Heart right ventricle (tissue), 16 donors: Measurements from ENCODE around the gene CCDC198. TPM values are rescaled to one million over a fixed set of nuclear protein-coding genes. Genes with fewer than 3 reads are reported as not detected.
A peak's percentile ranks its signal among the peaks of the same experiment; 100 is the strongest.

Experiments
- ATAC-seq, 8 donors: fragments of 200-7000 bp; cut with Tn5 transposase; one replicate each; pipeline ENCODE4 v1.9.1; 2020; ENCODE audit warnings: mild to moderate bottlenecking in 8 of 8, moderate library complexity in 8 of 8, moderate number of reproducible peaks in 1 of 8
- DNase-seq, 2 donors: peaks; one replicate each; pipeline ENCODE4 v3.0.0-alpha.2; 2020
- H3K27ac ChIP-seq, 10 donors: fragments of 200-600 bp; sonication (generic) in 2 of 10; one replicate each; pipeline versions ENCODE4 v1.5.0 to v1.8.0; 2020 to 2022; ENCODE audit warnings: mild to moderate bottlenecking in 3 of 10
- H3K27me3 ChIP-seq, 7 donors: fragments of 200-600 bp; one replicate each; pipeline ENCODE4 v1.8.0; 2021 to 2022; ENCODE audit warnings: mild to moderate bottlenecking in 2 of 7
- H3K36me3 ChIP-seq, 9 donors: fragments of 200-600 bp; sonication (generic) in 1 of 9; one replicate each; pipeline versions ENCODE4 v1.5.0 to v1.8.0; 2020 to 2022; ENCODE audit warnings: mild to moderate bottlenecking in 2 of 9
- H3K4me1 ChIP-seq, 9 donors: fragments of 200-600 bp; sonication (generic) in 1 of 9; one replicate each; pipeline versions ENCODE4 v1.5.0 to v1.8.0; 2020 to 2022; ENCODE audit warnings: mild to moderate bottlenecking in 4 of 9
- H3K4me3 ChIP-seq, 10 donors: fragments of 200-600 bp; sonication (generic) in 2 of 10; one replicate each; pipeline versions ENCODE4 v1.5.0 to v1.8.0; 2020 to 2022; ENCODE audit warnings: mild to moderate bottlenecking in 7 of 10, moderate library complexity in 2 of 10
- H3K9me3 ChIP-seq, 11 donors: fragments of 200-600 bp in 10 of 11; sonication (generic) in 2 of 11; one replicate each; pipeline versions ENCODE4 v1.5.0 to v1.8.0; 2013 to 2022; ENCODE audit warnings: mild to moderate bottlenecking in 2 of 11, control low read depth in 1 of 11, moderate library complexity in 1 of 11
- WGBS, 2 donors: extraction: QIAGEN DNeasy Blood & Tissue Kit; methylation state at CpG; one replicate each; pipeline ENCODE4 v1.1.7; 2013; ENCODE audit warnings: inconsistent platforms in 1 of 2; 5-methylcytosine and 5-hydroxymethylcytosine counted together
- intact Hi-C, 10 donors: fragments of 100-400 bp; cut with DNase I; formaldehyde crosslinking; loops; one replicate each; pipeline versions ENCODE4 v1.11.1 to v1.14.2; 2022
- long read RNA-seq, 3 donors: library from polyadenylated mRNA; unstranded; transcript quantifications; one replicate each; pipeline ENCODE4 v2.0.0, GENCODE V29; 2020 to 2021
- polyA plus RNA-seq, 2 donors: library from polyadenylated mRNA; stranded (reverse); fragments of 200-250 nt; gene quantifications; one replicate each; pipeline ENCODE4 v1.2.3, GENCODE V29; 2013
- total RNA-seq, 10 donors: library from RNA; stranded (reverse); fragmentation: NEBNext Ultra II Directional in 3 of 10; extraction: Animal tissue kit (Norgen Biotek cat#: 25700) in 3 of 10; gene quantifications; one replicate each; pipeline versions ENCODE4 v1.2.1 to v1.2.4, GENCODE V29; 2021 to 2023
- TF ChIP-seq, protein P1 (sequence below), 9 donors: fragments of 200-600 bp; sonication (generic) in 2 of 9; IDR thresholded peaks; one replicate each; pipeline versions ENCODE4 v1.5.0 to v1.8.0; 2021 to 2022; ENCODE audit warnings: antibody characterized with exemption in 9 of 9, mild to moderate bottlenecking in 5 of 9, moderate library complexity in 1 of 9
- donor health status: Arrhythmogenic right ventricular cardiomyopathy.
- donor health status: ischemic (EF 13 %, LVEDD 7.1; RV severe dilation, severe dysfunction).
- donor health status: healthy with polysubstance abuse.
- donor health status: DM: no; HTN: yes; CAD: no.
- donor health status: DM: no; HTN: no; CAD: no.
- donor health status: ischemic (EF 25% LVEDD 6.9; RV normal size, moderate dysfunction).
- donor health status: ischemic (EF 25% LVEDD 5.7; RV mildly dilated, moderate dysfunction).
- donor health status: healthy.
- donor health status: DM: yes; HTN: yes; CAD: no.
- donor health status: Ischemic cardiomyopathy.
- donor health status: ischemic (EF 35%, LVEDD 5.7; RV mildly dilated, moderate dysfunction).
- donor health status: nonischemic (EF 11% LVEDD 7.7; RV severe dilation, severe dysfunction).
- donor health status: DM: yes; HTN: yes; CAD: no.
- donor health status: PGD.
- donor health status: ischemic (EF 29% LVEDD 5.4; RV normal size, mild dysfunction).
- donor health status: nonischemic (EF 23%, LVEDD 6.1; RV moderate dilation, normal function).

Gene CCDC198, protein sequence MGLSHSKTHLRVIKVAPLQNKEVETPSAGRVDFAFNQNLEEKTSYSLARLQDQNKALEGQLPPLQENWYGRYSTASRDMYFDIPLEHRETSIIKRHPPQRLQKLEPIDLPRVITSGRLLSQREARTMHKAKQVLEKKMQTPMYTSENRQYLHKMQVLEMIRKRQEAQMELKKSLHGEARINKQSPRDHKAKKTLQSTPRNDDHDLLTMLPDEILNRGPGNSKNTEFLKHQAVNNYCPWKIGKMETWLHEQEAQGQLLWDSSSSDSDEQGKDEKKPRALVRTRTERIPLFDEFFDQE
- total RNA-seq = not detected
- polyA plus RNA-seq = not detected
- long read RNA-seq, donor 1 = 0 reads
- long read RNA-seq, donor 2 = 0 reads
- long read RNA-seq, donor 3 = 0 reads

DNA sequence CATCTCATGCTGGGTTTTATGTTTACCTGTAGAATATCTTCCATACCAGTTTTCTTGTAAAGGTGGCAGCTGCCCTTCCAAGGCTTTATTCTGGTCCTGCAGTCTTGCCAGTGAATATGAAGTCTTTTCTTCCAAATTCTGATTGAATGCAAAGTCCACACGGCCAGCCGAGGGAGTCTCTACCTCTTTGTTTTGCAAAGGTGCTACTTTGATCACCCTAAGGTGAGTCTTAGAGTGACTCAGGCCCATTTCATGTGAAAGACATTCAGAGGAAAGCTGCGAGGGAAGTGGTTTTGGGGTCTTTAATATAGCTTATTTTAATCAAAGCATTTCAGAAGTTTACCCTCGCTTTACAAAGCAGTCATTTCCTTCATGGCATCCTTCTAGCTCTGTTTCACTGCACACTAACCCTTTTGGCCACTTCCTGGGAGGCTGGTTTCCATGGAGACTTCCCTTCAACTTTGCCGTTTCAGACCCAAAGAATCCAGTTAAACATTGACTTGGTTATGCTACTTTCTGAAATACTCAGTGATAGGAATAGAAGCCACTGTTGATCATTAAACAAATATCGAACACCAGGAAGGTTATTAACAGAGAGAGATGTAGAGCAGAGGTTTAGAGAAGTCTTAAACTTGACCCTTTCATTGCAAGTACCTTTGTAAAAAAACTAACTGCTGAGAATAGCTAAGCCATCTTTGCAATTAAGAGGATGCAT lies at the start of gene CCDC198:
Gene CCDC198 (minus strand): TSS at position 391 of the 715 bp plus-strand sequence. CDS start 142 bp downstream, at position 249.
- 44 to 50% methylated on average over 6 of the region's 6 CpGs for WGBS, 2 donors
- Histone ChIP-seq H3K9me3 (no peaks in the 10 kb centered on the region), H3K36me3 (no peaks in the 10 kb centered on the region), H3K4me1 (no peaks in the 10 kb centered on the region), H3K27ac (no peak within 1 kb of the TSS), H3K4me3 (no peak within 1 kb of the TSS), H3K27me3 (peaks cover 0 to 4% (median 0%) of the 10 kb centered on the region in 7 donors)
- TF ChIP-seq, protein P1, sequence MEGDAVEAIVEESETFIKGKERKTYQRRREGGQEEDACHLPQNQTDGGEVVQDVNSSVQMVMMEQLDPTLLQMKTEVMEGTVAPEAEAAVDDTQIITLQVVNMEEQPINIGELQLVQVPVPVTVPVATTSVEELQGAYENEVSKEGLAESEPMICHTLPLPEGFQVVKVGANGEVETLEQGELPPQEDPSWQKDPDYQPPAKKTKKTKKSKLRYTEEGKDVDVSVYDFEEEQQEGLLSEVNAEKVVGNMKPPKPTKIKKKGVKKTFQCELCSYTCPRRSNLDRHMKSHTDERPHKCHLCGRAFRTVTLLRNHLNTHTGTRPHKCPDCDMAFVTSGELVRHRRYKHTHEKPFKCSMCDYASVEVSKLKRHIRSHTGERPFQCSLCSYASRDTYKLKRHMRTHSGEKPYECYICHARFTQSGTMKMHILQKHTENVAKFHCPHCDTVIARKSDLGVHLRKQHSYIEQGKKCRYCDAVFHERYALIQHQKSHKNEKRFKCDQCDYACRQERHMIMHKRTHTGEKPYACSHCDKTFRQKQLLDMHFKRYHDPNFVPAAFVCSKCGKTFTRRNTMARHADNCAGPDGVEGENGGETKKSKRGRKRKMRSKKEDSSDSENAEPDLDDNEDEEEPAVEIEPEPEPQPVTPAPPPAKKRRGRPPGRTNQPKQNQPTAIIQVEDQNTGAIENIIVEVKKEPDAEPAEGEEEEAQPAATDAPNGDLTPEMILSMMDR (IDR thresholded peaks at IDR 0.05) = no peak
- ATAC-seq (no peak), DNase-seq (no peak)
- intact Hi-C loops = no loop called here

DNA sequence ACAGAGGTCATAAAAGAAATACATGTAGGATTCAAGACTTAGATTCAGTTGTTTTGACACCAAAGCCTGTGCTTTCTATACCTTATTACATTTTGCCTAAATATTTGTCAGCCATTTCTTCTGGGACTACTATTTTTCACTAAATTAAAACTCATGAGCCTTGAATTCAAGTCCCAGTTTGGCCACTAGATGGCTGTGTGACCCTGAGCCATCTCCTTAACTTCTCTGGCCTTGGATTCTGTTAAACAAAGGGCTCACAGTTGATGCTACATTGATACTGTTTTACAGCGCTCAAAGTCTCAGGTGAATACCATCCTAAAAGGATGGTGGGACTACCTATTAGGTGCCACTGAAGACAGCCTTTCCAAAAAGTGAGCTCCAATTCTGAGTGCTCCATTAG lies 39.6 kb upstream of the CCDC198 start:
- peaks cover 0 to 9% (median 0%) of the 10 kb centered on the region in 11 donors for H3K9me3 ChIP-seq
- H3K36me3 ChIP-seq = no peaks in the 10 kb centered on the region
- H3K27ac ChIP-seq = no peak overlapping the region
- 63 to 78% methylated on average over 1 of the region's 1 CpG for WGBS, 2 donors
- ATAC-seq (no peak), DNase-seq (no peak)
- H3K4me3 ChIP-seq = no peak overlapping the region
- peaks cover 0 to 5% (median 0%) of the 10 kb centered on the region in 7 donors for H3K27me3 ChIP-seq
- H3K4me1 ChIP-seq = no peaks in the 10 kb centered on the region
- intact Hi-C loops = no loop called here
- TF ChIP-seq, protein P1 (IDR thresholded peaks at IDR 0.05) = peak in 7 of 9 donors; percentile 20 to 37 (median 28)

DNA sequence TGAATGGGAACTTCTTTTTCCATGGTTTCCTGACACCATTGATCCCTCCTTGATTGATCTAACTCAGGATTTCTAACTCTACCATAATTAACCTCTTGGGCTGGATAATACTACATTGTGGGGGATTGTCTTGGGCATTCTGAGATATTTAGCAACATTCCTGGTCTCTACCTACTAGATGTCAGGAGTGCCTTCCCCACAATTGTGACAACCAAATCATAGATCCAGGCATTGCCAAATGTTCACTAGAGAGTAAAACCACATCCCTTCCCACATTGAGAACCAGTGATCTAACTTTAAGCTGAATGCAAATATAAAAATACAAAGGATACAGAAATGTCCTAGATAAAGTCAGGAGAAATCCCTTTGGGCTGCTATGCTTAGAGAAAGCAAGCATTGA lies 36.9 kb upstream of the CCDC198 start:
- H3K4me3 ChIP-seq = no peak overlapping the region
- no peak overlapping the region for H3K27ac ChIP-seq
- no peaks in the 10 kb centered on the region for H3K36me3 ChIP-seq
- H3K27me3 ChIP-seq = peaks cover 0 to 5% (median 0%) of the 10 kb centered on the region in 7 donors
- H3K9me3 ChIP-seq = peaks cover 0 to 24% (median 9%) of the 10 kb centered on the region in 11 donors
- ATAC-seq (no peak), DNase-seq (no peak)
- TF ChIP-seq, protein P1 (IDR thresholded peaks at IDR 0.05) = no peak
- H3K4me1 ChIP-seq = no peaks in the 10 kb centered on the region
- intact Hi-C loops = no loop called here

DNA sequence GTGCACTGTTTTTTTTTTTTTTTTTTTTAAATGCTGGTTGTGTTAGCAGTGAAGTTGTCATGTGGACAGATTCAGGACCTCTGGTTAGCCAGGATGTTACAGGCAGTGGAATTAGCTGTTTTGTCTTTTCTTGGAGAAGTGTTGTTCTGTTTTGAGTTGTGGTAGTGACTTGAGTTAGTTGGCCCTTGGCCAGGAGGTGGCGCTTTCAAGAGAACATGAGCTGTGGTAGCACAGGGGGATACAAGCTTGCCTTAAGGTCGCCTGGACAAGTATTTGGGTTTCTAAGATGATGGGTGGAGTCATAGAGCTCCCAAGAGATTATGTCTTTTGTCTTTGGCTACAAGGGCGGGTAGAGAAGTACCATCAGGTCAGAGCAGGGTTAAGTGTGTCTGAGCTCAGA lies 33.3 kb upstream of the CCDC198 start:
- 41 to 45% methylated on average over 3 of the region's 3 CpGs for WGBS, 2 donors
- Histone ChIP-seq H3K4me3 (no peak overlapping the region), H3K27me3 (peaks cover 0 to 5% (median 0%) of the 10 kb centered on the region in 7 donors), H3K36me3 (no peaks in the 10 kb centered on the region), H3K9me3 (peaks cover 0 to 51% (median 15%) of the 10 kb centered on the region in 11 donors), H3K27ac (no peak overlapping the region), H3K4me1 (no peaks in the 10 kb centered on the region)
- TF ChIP-seq, protein P1 (IDR thresholded peaks at IDR 0.05) = no peak
- intact Hi-C loops = no loop called here
- ATAC-seq (no peak), DNase-seq (no peak)
